ENCODE measurements around the gene OAS2.

DNA sequence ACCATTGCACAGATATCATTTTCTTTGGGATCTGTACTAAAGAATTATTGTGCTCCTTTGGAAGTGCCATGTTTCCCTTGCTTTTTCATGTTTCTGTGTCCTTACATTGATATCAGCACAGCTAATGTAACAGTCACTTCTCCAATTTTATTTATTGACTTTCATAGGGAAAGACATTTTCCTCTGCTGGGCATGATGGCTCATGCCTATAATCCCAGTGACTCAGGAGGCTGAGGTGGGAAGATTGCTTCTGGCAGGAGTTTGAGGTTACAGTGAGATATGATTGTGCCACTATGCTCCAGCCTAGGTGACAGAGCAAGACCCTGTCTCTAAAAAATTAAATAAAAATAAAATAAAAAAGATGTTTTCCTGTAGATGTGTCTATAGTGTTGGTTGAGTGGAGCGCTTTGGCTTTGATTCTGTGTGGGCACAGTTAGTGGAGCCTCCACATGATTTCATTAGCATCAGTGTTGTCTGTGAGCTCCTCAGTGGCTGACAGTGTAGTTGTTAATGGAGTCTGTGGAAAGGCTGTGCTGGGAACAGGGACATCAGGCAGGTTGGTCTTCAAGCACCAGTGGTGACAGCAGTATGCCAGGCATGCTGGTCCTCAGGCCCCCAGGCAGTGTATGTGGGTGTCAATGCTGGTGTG lies 7.4 kb downstream of the OAS2 start:
- TF ChIP-seq PHF8 (conservative IDR thresholded peaks at IDR 0.05; ENCODE audit: low read depth, low read length) (no peak), EZH2 (IDR thresholded peaks at IDR 0.05; ENCODE audit: low read depth, low read length, severe bottlenecking) (no peak), SRF (IDR thresholded peaks at IDR 0.05; ENCODE audit: low read depth, low read length) (no peak)
- TF ChIP-seq, protein P1, sequence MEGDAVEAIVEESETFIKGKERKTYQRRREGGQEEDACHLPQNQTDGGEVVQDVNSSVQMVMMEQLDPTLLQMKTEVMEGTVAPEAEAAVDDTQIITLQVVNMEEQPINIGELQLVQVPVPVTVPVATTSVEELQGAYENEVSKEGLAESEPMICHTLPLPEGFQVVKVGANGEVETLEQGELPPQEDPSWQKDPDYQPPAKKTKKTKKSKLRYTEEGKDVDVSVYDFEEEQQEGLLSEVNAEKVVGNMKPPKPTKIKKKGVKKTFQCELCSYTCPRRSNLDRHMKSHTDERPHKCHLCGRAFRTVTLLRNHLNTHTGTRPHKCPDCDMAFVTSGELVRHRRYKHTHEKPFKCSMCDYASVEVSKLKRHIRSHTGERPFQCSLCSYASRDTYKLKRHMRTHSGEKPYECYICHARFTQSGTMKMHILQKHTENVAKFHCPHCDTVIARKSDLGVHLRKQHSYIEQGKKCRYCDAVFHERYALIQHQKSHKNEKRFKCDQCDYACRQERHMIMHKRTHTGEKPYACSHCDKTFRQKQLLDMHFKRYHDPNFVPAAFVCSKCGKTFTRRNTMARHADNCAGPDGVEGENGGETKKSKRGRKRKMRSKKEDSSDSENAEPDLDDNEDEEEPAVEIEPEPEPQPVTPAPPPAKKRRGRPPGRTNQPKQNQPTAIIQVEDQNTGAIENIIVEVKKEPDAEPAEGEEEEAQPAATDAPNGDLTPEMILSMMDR (IDR thresholded peaks at IDR 0.05; ENCODE audit: control extremely low read depth in 1 of 3, insufficient read depth in 1 of 3, low read depth in 1 of 3, low read length in 3 of 3): no peak
- TF ChIP-seq, protein P2, sequence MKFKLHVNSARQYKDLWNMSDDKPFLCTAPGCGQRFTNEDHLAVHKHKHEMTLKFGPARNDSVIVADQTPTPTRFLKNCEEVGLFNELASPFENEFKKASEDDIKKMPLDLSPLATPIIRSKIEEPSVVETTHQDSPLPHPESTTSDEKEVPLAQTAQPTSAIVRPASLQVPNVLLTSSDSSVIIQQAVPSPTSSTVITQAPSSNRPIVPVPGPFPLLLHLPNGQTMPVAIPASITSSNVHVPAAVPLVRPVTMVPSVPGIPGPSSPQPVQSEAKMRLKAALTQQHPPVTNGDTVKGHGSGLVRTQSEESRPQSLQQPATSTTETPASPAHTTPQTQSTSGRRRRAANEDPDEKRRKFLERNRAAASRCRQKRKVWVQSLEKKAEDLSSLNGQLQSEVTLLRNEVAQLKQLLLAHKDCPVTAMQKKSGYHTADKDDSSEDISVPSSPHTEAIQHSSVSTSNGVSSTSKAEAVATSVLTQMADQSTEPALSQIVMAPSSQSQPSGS (IDR thresholded peaks at IDR 0.05; ENCODE audit: low read length): no peak
